Measurements from ENCODE around the gene PTPRO. TPM values are rescaled to one million over a fixed set of nuclear protein-coding genes. Genes with fewer than 3 reads are reported as not detected.
A peak's percentile ranks its signal among the peaks of the same experiment; 100 is the strongest.

PTPRO gene
- total and polyA plus RNA-seq, 12 donors: 0.21 to 5.4 (median 0.64) TPM; not detected in 1

DNA sequence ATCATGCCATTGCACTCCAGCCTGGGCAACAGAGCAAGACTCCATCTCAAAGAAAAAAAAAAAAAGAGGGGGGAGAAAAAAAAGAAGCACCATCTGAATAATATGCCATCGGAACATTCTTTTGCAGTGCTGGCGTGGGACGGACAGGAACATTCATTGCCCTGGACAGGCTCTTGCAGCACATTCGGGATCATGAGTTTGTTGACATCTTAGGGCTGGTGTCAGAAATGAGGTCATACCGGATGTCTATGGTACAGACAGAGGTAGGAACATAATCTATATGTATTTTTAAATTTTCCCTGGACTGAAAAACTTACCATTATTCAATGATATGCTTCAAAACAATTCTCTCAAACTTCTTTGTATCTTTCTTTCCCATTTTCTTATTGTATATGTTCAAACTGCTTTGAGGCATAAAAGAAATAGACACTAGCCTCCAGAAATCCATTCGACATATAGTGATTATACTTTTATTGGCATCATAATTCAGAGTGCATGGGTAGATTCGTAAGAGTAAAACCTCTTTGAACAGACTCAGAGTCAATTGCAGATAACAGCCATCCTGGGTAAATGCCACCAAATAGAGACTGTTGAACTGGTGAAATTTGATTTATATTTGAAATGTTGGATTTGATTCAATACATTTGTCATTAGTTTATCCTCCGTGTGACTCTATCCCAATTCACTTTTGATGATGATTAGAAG, 267.2 kb downstream of the PTPRO start:
- H3K9me3 ChIP-seq: no peaks in the 10 kb centered on the region
- peak overlapping the region in 2 of 10 donors; percentile 38 to 59 for H3K27ac ChIP-seq
- ATAC-seq (no peak), DNase-seq (no peak)
- intact Hi-C loops (cut with DNase I): loop anchor here (1.0 to 10.0 kb wide), 11 partner anchors 38 to 315 kb away; partner anchors contain the start of gene EPS8 (in 5 of the 10)
- no peak overlapping the region for H3K4me3 ChIP-seq
- 74 to 78% methylated on average over 8 of the region's 8 CpGs for WGBS, 2 donors
- H3K27me3 ChIP-seq: peaks cover 0 to 17% (median 0%) of the 10 kb centered on the region in 7 donors
- peaks cover 0 to 11% (median 4%) of the 10 kb centered on the region in 9 donors for H3K4me1 ChIP-seq
- no peak for TF ChIP-seq CTCF (IDR thresholded peaks at IDR 0.05)
- H3K36me3 ChIP-seq: peaks cover 0 to 4% (median 0%) of the 10 kb centered on the region in 9 donors

GRCh38 chr12:15590180-15590826, 268.0 kb downstream of the PTPRO start:
- TF ChIP-seq CTCF (IDR thresholded peaks at IDR 0.05): peak; percentile 77 to 97 (median 89)
- peak overlapping the region in 8 of 10 donors; percentile 19 to 64 (median 44) for H3K27ac ChIP-seq
- peak; percentile 70 to 92 (median 82) for ATAC-seq
- peak in 1 of 2 donors; percentile 54 for DNase-seq
- H3K4me3 ChIP-seq: peak overlapping the region in 7 of 10 donors; percentile 1 to 45 (median 31)
- peaks cover 0 to 11% (median 0%) of the 10 kb centered on the region in 7 donors for H3K27me3 ChIP-seq
- H3K4me1 ChIP-seq: peaks cover 0 to 11% (median 4%) of the 10 kb centered on the region in 9 donors
- peaks cover 0 to 9% (median 0%) of the 10 kb centered on the region in 9 donors for H3K36me3 ChIP-seq
- intact Hi-C loops (cut with DNase I): loop anchor here (1.0 to 10.0 kb wide), 8 partner anchors 37 to 313 kb away; partner anchors contain the start of gene EPS8 (in 5 of the 10)
- no peaks in the 10 kb centered on the region for H3K9me3 ChIP-seq
- 9 to 10% methylated on average over 16 of the region's 16 CpGs for WGBS, 2 donors

DNA sequence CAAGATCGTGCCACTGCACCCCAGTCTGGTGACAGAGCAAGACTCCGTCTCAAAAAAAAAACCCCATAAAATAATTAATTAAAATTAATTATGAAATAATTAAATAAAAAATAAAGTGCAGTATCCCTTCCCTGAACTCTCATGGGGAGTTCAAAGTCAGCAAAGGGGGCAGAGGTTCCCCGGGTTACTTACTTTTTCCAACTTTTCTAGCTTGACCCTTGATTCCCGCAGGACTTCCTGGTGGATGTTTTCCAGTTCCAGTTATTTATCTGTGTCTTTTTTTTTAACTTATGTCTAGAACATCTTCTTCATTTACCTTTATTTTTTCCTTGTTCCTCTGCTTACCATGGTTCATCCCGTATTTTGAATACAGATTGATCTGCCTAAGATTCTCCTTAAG, 269.5 kb downstream of the PTPRO start:
- intact Hi-C loops (cut with DNase I): loop anchor here in 8 of 10 donors (2.0 to 10.0 kb wide), 8 partner anchors 35 to 315 kb away; partner anchors contain the start of gene EPS8 (in 5 of the 8)
- ATAC-seq: peak in 1 of 8 donors; percentile 56
- WGBS, 2 donors: 83 to 93% methylated on average over 5 of the region's 5 CpGs

More for the DNA sequence above, 269.5 kb downstream of the PTPRO start:
- H3K4me1 ChIP-seq: peaks cover 0 to 23% (median 11%) of the 10 kb centered on the region in 9 donors
- peaks cover 0 to 4% (median 0%) of the 10 kb centered on the region in 9 donors for H3K36me3 ChIP-seq
- H3K9me3 ChIP-seq: no peaks in the 10 kb centered on the region
- peak overlapping the region in 4 of 10 donors; percentile 20 to 59 (median 38) for H3K27ac ChIP-seq
- peaks cover 0 to 6% (median 0%) of the 10 kb centered on the region in 7 donors for H3K27me3 ChIP-seq
- DNase-seq: peak in 1 of 2 donors; percentile 56
- no peak for TF ChIP-seq CTCF (IDR thresholded peaks at IDR 0.05)
- H3K4me3 ChIP-seq: no peak overlapping the region

Data from heart right ventricle (tissue), 16 donors.